CD4-positive, alpha-beta T cell treated with Interleukin-15 for 4 hours (primary cell): ENCODE results near the gene HTR3E.
"Not testable (repeated sequence)": the region's sequence is repeated elsewhere in the genome, so short reads cannot be mapped to it uniquely, and the experiment has no call there.

Experiments
- DNase-seq: peaks from one replicate; pipeline ENCODE4 v3.0.0-alpha.2; 2020; ENCODE audit warnings: low spot score

Gene HTR3E

DNA sequence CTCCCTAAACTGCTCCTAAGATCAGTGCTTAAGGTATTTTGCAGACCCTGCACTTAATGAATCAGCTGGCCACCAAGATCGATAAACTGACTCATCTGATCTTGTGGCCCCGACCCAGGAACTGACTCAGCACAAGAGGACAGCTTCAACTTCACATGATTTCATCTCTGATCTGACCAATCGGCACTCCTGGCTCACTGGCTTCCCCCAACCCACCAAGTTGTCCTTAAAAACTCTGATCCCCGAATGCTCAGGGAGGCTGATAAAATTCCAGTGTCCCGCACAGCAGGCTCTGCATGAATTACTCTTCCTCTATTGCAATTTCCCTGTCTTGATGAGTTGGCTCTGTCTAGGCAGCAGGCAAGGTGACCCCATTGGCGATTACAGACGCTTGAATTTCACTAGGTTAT, 13.5 kb downstream of the HTR3E start:
- no peak for DNase-seq

- DNase-seq: no peak
Observed at GRCh38 chr3:184116017-184116416, 19.2 kb downstream of the HTR3E start.

GRCh38 chr3:184117636-184118035, 20.8 kb downstream of the HTR3E start:
- DNase-seq: no peak

- not testable (repeated sequence) for DNase-seq
Observed at GRCh38 chr3:184121031-184121430, 24.2 kb downstream of the HTR3E start.

DNA sequence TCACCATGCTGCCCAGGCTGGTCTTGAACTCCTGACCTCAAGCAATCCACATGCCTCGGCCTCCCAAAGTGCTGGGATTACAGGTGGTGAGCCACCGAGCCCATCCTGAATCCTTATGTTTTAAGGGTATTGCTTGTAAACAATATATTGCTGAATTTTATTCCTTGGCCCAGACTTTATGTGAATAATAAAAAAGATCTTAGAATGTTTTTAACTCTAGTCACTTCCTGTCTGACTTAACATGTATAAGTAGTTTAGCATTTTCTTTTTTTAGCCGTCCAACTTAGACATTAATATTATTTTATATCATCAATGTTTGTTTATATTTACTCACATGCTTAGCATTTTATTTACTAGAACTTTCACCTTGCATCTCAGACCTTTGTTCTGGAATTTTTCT, 29.1 kb downstream of the HTR3E start:
- no peak for DNase-seq

- no peak for DNase-seq
Observed at GRCh38 chr3:184129012-184129411, 32.1 kb downstream of the HTR3E start.

DNA sequence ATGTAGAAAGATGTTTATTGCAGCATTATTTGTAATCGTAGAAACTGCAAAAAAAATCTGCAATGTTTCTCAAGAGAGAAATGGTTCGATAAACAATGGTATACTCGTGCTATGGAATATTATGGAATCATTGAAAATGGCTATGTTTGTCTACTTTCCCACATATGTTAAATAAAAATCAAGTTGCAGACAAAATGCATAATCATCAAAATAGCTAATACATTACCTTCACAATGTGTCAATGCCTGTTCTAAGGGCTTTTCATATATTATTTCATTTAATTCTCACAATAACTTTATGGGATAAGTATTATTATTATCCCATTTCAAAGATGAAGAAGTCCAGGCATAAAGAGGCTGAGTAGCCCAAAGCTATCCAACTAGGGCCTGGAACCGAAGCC, 36.1 kb downstream of the HTR3E start:
- no peak for DNase-seq

GRCh38 chr3:184133840-184134745, 37.2 kb downstream of the HTR3E start:
- DNase-seq: peak; percentile 43

GRCh38 chr3:184134746-184135148, 37.9 kb downstream of the HTR3E start:
- peak; percentile 3 for DNase-seq

GRCh38 chr3:184135149-184135910, 38.5 kb downstream of the HTR3E start, which contains the start of gene EIF2B5:
Gene EIF2B5, plus strand, starts transcription at chr3:184135358. Its CDS starts 28 bp downstream, at chr3:184135386.
- DNase-seq: peak; percentile 91

DNA sequence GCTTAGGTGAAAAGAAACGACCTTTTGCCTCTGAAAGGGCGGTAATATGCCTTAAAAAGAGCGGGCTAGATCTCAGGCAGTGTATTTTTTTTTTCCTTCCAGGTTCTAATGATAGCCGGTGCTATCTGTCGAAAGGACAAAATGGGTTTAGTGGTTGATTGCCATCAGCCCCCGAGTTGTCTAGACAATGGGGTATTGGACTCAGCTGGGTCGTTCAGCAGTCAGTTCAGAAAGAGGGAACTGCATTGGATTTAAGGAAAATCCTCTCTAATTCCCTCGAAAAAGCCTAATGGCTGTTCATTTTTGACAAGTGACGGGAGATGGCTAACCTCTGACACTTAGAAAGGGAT, 39.0 kb downstream of the HTR3E start:
- no peak for DNase-seq

GRCh38 chr3:184140436-184140835, 43.6 kb downstream of the HTR3E start:
- no peak for DNase-seq

DNA sequence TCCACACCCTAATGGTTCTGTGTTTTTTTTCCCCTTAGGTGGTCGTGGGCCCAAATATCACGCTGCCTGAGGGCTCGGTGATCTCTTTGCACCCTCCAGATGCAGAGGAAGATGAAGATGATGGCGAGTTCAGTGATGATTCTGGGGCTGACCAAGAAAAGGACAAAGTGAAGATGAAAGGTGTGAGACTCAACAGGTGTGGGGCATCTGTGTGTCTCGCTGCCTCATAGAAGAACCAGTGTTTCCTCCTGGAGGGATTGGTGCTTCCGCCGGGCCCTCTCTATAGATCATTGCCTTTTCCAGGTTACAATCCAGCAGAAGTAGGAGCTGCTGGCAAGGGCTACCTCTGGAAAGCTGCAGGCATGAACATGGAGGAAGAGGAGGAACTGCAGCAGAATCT, 45.3 kb downstream of the HTR3E start:
- no peak for DNase-seq

DNA sequence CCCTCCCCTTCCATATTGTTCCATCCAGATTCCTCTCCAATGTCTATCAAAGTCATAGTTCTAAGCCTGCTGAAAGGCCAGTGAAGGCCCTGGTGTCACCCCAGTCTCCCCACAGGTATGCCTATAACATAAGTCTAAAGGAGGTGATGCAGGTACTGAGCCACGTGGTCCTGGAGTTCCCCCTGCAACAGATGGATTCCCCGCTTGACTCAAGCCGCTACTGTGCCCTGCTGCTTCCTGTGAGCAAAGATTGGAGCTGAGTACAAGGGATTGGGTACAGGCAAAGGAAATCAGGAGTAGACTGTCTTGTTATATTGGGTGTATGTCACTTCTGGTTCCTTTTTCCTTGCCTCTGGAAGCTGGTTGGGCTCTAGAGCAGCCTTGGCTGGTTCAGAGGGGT, 46.5 kb downstream of the HTR3E start:
- no peak for DNase-seq

DNA sequence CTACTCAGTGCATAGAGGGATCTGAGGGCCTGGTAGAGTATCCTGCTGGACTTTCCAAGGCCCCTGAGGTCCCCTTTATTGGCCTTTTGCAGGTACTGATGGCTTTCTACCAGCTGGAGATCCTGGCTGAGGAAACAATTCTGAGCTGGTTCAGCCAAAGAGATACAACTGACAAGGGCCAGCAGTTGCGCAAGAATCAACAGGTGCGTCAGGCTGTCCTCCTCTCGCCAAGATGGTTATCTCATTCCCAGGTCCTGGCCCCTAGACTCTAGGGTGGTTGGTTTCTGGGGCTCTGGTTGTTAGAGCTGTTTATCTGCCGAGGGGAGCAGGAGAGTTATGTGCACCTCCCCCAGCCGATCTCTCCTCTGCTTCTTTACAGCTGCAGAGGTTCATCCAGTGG, 47.6 kb downstream of the HTR3E start:
- no peak for DNase-seq

GRCh38 chr3:184145111-184145524, 48.3 kb downstream of the HTR3E start:
- DNase-seq: peak; percentile 35

- DNase-seq: no peak
Observed at GRCh38 chr3:184145751-184146270, 48.9 kb downstream of the HTR3E start.

DNA sequence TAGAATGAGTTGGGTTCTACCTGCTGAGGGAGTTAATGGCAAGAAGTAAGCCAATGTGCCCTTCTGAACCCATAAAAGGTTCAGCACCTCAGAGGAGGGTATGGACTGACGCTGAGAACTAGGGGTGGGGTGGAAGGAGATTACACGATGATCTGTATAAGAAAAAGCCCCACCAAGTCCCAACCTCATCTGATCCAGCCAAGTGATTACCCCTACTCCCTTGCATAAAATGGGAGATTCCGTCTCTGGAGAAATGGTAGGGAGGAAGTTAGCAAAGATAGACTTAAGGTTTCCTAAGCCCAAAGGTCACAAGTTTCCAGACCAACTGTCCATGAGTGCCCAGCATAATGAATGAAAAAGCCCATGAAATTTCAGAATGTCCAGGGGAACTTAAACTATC, 51.2 kb downstream of the HTR3E start:
- no peak for DNase-seq

GRCh38 chr3:184149123-184149522, 52.3 kb downstream of the HTR3E start:
- DNase-seq: no peak

DNA sequence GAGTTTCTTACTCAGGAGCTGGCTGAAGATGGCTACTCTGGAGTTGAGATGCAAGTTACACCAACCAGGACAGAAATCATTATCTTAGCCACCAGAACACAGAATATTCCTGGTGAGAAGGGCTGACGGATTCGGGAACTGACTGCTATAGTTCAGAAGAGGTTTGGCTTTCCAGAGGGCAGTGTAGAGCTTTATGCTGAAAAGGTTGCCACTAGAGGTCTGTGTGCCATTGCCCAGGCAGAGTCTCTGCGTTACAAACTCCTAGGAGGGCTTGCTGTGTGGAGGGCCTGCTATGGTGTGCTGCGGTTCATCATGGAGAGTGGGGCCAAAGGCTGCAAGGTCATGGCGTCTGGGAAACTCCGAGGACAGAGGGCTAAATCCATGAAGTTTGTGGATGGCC, 52.9 kb downstream of the HTR3E start:
- not testable (repeated sequence) for DNase-seq

GRCh38 chr3:184154885-184155643, 58.2 kb downstream of the HTR3E start, which contains the start of gene DVL3:
Gene DVL3, plus strand, starts transcription at chr3:184155377. Its CDS starts 259 bp downstream, at chr3:184155636.
- peak; percentile 32 for DNase-seq
